CD8-positive, alpha-beta memory T cell (primary cell): Measurements from ENCODE around the gene ASPA. TPM values are rescaled to one million over a fixed set of nuclear protein-coding genes. Genes with fewer than 3 reads are reported as not detected.

Experiments used
- CTCF ChIA-PET: fragments of 350-600 bp; sonication (Branson Sonifier 250); formaldehyde crosslinking; loops from one replicate; lab custom pipeline; 2021; ENCODE audit warnings: antibody characterized with exemption; lab: Charles Lee
- POLR2A ChIA-PET: fragments of 350-600 bp; sonication (Branson Sonifier 250); formaldehyde crosslinking; loops from one replicate; lab custom pipeline; 2021; ENCODE audit warnings: antibody characterized with exemption; lab: Charles Lee
- DNase-seq, 5 donors: peaks; one replicate each; pipeline versions ENCODE4 v3.0.0 to v3.0.0-alpha.2; 2020 to 2022; ENCODE audit warnings: mixed read lengths in 1 of 5
- H3K27ac ChIP-seq: one replicate; pipeline ENCODE4 v1.7.0; 2013; ENCODE audit warnings: low read depth, mild to moderate bottlenecking, low read length, moderate library complexity
- H3K27me3 ChIP-seq: 2 replicates; pipeline ENCODE4 v1.7.0; 2013; ENCODE audit warnings: low read length, mild to moderate bottlenecking; ENCODE audit not compliant: insufficient read depth, poor library complexity, severe bottlenecking
- H3K36me3 ChIP-seq: 2 replicates; pipeline ENCODE4 v1.7.0; 2013; ENCODE audit warnings: mild to moderate bottlenecking, low read length, moderate library complexity; ENCODE audit not compliant: insufficient read depth
- H3K4me1 ChIP-seq: 2 replicates; pipeline ENCODE4 v1.7.0; 2013; ENCODE audit warnings: mild to moderate bottlenecking, low read length, moderate library complexity; ENCODE audit not compliant: insufficient read depth
- H3K4me3 ChIP-seq: 2 replicates; pipeline ENCODE4 v1.7.0; 2013; ENCODE audit warnings: mild to moderate bottlenecking, low read length
- H3K9me3 ChIP-seq: 2 replicates; pipeline ENCODE4 v1.7.0; 2013; ENCODE audit warnings: mild to moderate bottlenecking, low read length
- H3K27ac Mint-ChIP-seq, 8 donors: one replicate each; pipeline ENCODE4 v1.8.0; 2020 to 2021; ENCODE audit warnings: mixed read lengths in 8 of 8, mild to moderate bottlenecking in 6 of 8, inconsistent platforms in 3 of 8, moderate library complexity in 3 of 8
- H3K27me3 Mint-ChIP-seq, 2 donors: one replicate each; pipeline ENCODE4 v1.8.0; 2020 to 2021; ENCODE audit warnings: mixed read lengths in 2 of 2, mild to moderate bottlenecking in 1 of 2, moderate library complexity in 1 of 2
- H3K36me3 Mint-ChIP-seq, 3 donors: one replicate each; pipeline ENCODE4 v1.8.0; 2020 to 2021; ENCODE audit warnings: mixed read lengths in 3 of 3, inconsistent platforms in 1 of 3, mild to moderate bottlenecking in 1 of 3
- H3K4me1 Mint-ChIP-seq, 3 donors: one replicate each; pipeline ENCODE4 v1.8.0; 2020 to 2021; ENCODE audit warnings: mixed read lengths in 3 of 3, inconsistent platforms in 1 of 3, mild to moderate bottlenecking in 1 of 3
- H3K4me3 Mint-ChIP-seq, 7 donors: one replicate each; pipeline ENCODE4 v1.8.0; 2020 to 2021; ENCODE audit warnings: mixed read lengths in 7 of 7, mild to moderate bottlenecking in 6 of 7, moderate library complexity in 4 of 7, inconsistent platforms in 2 of 7
- H3K9me3 Mint-ChIP-seq, 5 donors: one replicate each; pipeline ENCODE4 v1.8.0; 2020 to 2022; ENCODE audit warnings: mixed read lengths in 5 of 5, mild to moderate bottlenecking in 3 of 5, moderate library complexity in 2 of 5, inconsistent platforms in 1 of 5
- polyA plus RNA-seq: library from polyadenylated mRNA; unstranded; fragments of 300-500 nt; fragmentation: Illumina TruSeq; gene quantifications from one replicate; pipeline ENCODE4 v1.2.3, GENCODE V29; 2021
- total RNA-seq, 2 experiments: library from RNA; stranded (reverse); gene quantifications; one replicate each; pipeline ENCODE4 v1.2.3, GENCODE V29; 2021

Gene ASPA
- total and polyA plus RNA-seq, 3 experiments from 2014 or later, result not detected

DNA sequence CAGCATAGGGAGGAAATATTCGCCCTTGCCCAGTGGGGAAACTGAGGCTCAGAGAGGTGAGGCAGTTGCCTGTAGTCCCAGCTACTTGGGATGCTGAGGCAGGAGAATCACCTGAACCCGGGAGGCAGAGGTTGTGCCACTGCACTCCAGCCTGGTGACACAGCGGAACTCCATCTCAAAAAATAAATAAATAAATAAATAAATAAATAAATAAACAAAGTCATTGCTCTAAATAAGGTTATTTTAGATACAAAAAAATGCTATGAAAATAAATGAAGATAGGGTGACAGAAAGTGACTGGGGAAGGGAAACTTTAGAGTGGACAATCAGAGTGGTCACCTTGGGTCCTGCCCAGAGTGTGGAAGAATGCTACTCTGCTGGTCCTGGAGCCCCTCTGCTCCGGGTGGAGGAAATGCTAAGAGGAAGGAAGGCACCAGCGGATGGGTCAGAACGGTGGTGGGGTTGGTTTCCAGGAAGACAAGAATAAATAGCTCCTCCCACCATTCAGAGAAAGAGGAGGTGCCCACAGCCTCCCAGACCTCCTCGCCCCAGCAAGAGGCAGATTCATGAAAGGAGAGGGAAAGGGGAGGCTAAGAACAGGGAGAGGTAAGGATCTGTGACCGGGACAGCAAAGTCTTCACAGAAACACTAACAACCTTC lies 64.2 kb downstream of the ASPA start:
- ChIA-PET CTCF (no interaction called here), POLR2A (no interaction called here)
- no peaks in the 10 kb centered on the region for H3K36me3 ChIP-seq
- H3K27me3 Mint-ChIP-seq, result peaks cover 13 to 17% of the 10 kb centered on the region in 2 donors
- no peak overlapping the region for H3K4me3 ChIP-seq
- H3K4me1 Mint-ChIP-seq, result peaks cover 0 to 8% (median 2%) of the 10 kb centered on the region in 3 donors
- H3K4me1 ChIP-seq, result peaks cover 5% of the 10 kb centered on the region
- H3K27me3 ChIP-seq, result no peaks in the 10 kb centered on the region
- no peak for DNase-seq
- H3K9me3 ChIP-seq, result no peaks in the 10 kb centered on the region
- H3K9me3 Mint-ChIP-seq, result no peaks in the 10 kb centered on the region
- peak overlapping the region in 1 of 8 donors; percentile 78 for H3K27ac Mint-ChIP-seq
- no peak overlapping the region for H3K4me3 Mint-ChIP-seq
- no peaks in the 10 kb centered on the region for H3K36me3 Mint-ChIP-seq
- H3K27ac ChIP-seq, result no peak overlapping the region

DNA sequence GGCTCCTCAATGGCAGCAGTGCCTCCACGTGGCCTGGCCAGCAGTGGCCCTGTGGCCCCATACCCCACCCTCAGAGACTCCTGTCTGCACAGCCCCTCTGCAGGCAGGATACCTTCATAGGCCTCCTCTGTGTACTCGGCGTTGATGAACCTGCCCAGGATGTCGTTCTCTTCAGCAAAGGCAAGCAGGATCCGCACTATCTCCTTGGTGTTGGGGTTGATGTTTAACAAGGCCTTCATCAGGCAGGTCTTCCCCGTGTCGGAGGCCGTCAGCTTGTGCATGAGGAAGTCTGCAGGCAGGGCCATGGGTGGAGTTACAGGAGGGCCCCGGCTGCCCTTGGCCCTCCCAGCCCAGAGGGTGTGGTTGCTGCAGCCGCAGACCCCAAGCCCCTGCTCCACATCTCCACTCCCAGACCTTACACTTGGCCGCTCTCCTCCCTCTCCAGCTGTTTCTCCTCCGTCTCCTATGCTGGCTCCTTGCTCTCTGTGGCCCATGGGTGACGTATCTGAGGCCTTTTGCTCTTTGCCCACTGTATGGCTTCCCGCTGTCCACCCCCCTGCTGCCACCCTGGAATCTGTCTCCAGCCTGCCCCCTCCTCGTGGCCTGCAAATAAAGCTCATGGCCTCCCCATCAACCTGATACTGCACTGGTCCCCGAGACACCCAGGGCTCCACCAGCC lies 66.8 kb downstream of the ASPA start:
- Histone ChIP-seq H3K4me1 (no peaks in the 10 kb centered on the region), H3K27me3 (no peaks in the 10 kb centered on the region), H3K27ac (no peak overlapping the region), H3K4me3 (no peak overlapping the region), H3K9me3 (no peaks in the 10 kb centered on the region), H3K36me3 (no peaks in the 10 kb centered on the region)
- DNase-seq, result peak in 1 of 5 donors; percentile 21
- Mint-ChIP-seq H3K4me3 (no peak overlapping the region), H3K27me3 (peaks cover 10 to 13% of the 10 kb centered on the region in 2 donors), H3K27ac (no peak overlapping the region), H3K9me3 (no peaks in the 10 kb centered on the region), H3K36me3 (no peaks in the 10 kb centered on the region), H3K4me1 (peaks cover 0 to 3% (median 0%) of the 10 kb centered on the region in 3 donors)
- POLR2A ChIA-PET, result no interaction called here
- CTCF ChIA-PET, result no interaction called here

DNA sequence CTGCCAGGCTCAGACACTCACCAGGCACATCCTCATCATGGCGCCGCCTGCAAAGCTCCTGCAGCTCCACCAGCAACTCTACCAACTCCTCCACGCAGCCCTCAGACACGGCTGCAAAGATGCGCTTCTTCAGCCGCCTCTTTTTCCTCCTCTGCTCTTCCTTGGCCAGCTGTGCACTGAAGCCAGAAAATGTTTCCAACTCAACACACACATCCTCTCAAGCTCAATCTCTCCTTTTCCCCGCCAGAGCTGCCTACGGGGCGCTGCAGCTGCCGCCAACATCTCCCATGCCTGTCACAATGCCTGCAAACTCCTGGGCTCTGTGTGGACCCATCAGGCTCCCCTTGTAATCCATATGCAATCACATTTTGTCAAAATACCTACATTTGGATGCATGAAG lies 67.7 kb downstream of the ASPA start:
- CTCF ChIA-PET, result no interaction called here

DNA sequence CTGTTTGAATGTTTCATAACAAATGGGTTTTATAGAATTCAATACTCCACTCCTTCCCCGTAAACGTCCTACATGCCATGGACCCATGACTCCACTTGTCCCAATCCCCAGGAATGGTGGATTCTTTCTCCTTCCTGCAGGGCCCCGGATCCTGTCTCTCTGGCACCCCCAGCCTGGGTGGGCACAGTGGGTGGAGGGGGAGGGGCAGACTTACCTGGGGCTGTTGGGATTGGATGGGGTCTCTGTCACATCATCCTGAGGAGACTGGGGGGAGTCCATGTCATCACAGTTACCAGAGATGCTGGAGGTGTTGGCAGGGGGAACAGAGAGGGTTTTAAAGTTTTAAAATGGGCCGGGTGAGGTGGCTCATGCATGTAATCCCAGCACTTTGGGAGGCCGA lies 68.6 kb downstream of the ASPA start:
- Mint-ChIP-seq H3K27me3 (peaks cover 10 to 13% of the 10 kb centered on the region in 2 donors), H3K4me3 (no peak overlapping the region), H3K4me1 (peaks cover 0 to 3% (median 0%) of the 10 kb centered on the region in 3 donors), H3K9me3 (no peaks in the 10 kb centered on the region), H3K27ac (no peak overlapping the region), H3K36me3 (no peaks in the 10 kb centered on the region)
- H3K27ac ChIP-seq, result no peak overlapping the region
- no peaks in the 10 kb centered on the region for H3K36me3 ChIP-seq
- POLR2A ChIA-PET, result no interaction called here
- no peak for DNase-seq
- no peaks in the 10 kb centered on the region for H3K4me1 ChIP-seq
- CTCF ChIA-PET, result no interaction called here
- H3K27me3 ChIP-seq, result no peaks in the 10 kb centered on the region
- no peaks in the 10 kb centered on the region for H3K9me3 ChIP-seq
- H3K4me3 ChIP-seq, result no peak overlapping the region

More for the DNA sequence above, 67.7 kb downstream of the ASPA start:
- peaks cover 0 to 3% (median 0%) of the 10 kb centered on the region in 3 donors for H3K4me1 Mint-ChIP-seq
- DNase-seq, result peak in 1 of 5 donors; percentile 9
- no peak overlapping the region for H3K4me3 Mint-ChIP-seq
- no peaks in the 10 kb centered on the region for H3K9me3 Mint-ChIP-seq
- H3K27me3 Mint-ChIP-seq, result peaks cover 10 to 13% of the 10 kb centered on the region in 2 donors
- H3K9me3 ChIP-seq, result no peaks in the 10 kb centered on the region
- H3K27ac ChIP-seq, result no peak overlapping the region
- H3K27me3 ChIP-seq, result no peaks in the 10 kb centered on the region
- no peaks in the 10 kb centered on the region for H3K4me1 ChIP-seq
- POLR2A ChIA-PET, result no interaction called here
- no peaks in the 10 kb centered on the region for H3K36me3 ChIP-seq
- H3K27ac Mint-ChIP-seq, result no peak overlapping the region
- no peaks in the 10 kb centered on the region for H3K36me3 Mint-ChIP-seq
- no peak overlapping the region for H3K4me3 ChIP-seq

DNA sequence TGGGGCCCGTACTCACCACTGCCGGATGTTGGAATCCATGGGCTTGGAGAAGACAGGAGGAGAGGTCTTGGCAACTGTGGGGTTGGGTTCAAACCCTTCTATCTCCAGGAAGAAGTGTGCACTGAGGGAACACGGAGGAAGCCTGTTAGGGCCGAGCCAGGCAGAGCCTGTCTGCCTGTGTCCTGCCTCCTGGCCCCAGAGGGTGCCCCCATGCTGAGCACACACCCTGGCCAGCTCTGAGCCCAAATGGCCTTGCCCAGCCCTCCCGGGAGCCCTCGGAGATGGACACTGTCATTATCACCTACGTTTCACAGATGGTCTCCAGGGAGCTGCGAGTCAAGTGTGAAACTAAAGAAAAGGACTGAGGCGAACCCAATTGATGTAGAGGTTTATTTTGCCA lies 69.4 kb downstream of the ASPA start:
- CTCF ChIA-PET, result no interaction called here
- no peaks in the 10 kb centered on the region for H3K9me3 Mint-ChIP-seq
- H3K27ac Mint-ChIP-seq, result no peak overlapping the region
- Histone ChIP-seq H3K4me1 (no peaks in the 10 kb centered on the region), H3K9me3 (no peaks in the 10 kb centered on the region), H3K27ac (no peak overlapping the region), H3K4me3 (no peak overlapping the region), H3K36me3 (no peaks in the 10 kb centered on the region), H3K27me3 (no peaks in the 10 kb centered on the region)
- POLR2A ChIA-PET, result no interaction called here
- H3K4me1 Mint-ChIP-seq, result peaks cover 0 to under 1% (median 0%) of the 10 kb centered on the region in 3 donors
- H3K27me3 Mint-ChIP-seq, result peaks cover 10 to 13% of the 10 kb centered on the region in 2 donors
- peak in 1 of 5 donors; percentile 35 for DNase-seq
- no peaks in the 10 kb centered on the region for H3K36me3 Mint-ChIP-seq
- no peak overlapping the region for H3K4me3 Mint-ChIP-seq

DNA sequence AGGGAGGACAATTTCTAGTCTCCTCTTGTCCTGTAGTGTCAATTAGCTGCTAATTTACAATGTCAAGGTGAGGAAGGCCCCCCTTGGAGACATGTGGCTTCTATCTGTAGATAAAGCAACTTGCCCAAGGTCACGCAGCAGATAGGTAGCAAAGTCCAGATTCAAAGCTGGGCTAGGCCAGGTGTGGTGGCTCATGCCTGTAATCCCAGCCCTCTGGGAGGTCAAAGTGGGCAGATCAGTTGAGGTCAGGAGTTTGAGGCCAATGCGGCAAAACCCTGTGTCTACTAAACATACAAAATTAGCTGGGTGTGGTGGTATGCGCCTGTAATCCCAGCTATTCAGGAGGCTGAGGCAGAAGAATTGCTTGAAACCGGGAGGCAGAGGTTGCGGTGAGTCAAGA lies 70.7 kb downstream of the ASPA start:
- H3K27ac ChIP-seq, result no peak overlapping the region
- H3K27ac Mint-ChIP-seq, result no peak overlapping the region
- no peaks in the 10 kb centered on the region for H3K4me1 Mint-ChIP-seq
- CTCF ChIA-PET, result no interaction called here
- POLR2A ChIA-PET, result no interaction called here
- no peaks in the 10 kb centered on the region for H3K36me3 ChIP-seq
- no peaks in the 10 kb centered on the region for H3K4me1 ChIP-seq
- H3K36me3 Mint-ChIP-seq, result no peaks in the 10 kb centered on the region
- peaks cover 4 to 13% of the 10 kb centered on the region in 2 donors for H3K27me3 Mint-ChIP-seq
- H3K9me3 Mint-ChIP-seq, result no peaks in the 10 kb centered on the region
- no peak for DNase-seq
- H3K4me3 ChIP-seq, result no peak overlapping the region
- H3K4me3 Mint-ChIP-seq, result no peak overlapping the region
- no peaks in the 10 kb centered on the region for H3K9me3 ChIP-seq
- H3K27me3 ChIP-seq, result no peaks in the 10 kb centered on the region

DNA sequence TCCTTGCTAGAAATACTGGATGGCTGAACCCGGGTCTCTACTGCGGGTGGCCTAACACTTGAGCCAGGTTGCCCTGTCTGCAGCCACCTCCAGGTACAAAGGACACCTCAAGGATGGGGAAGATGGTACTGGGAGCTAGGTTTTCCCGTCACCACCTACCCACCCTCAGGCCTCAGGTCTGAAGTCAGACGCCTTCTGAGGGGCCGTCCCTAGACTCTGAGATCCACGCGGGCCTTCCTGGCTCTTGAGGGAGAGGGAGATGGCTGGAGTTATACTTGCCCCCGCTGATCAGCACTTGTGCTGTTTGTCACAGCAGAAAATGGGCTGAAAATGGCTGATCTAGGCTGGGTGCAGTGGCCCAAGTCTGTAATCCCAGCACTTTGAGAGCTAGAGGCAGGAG lies 71.2 kb downstream of the ASPA start:
- Mint-ChIP-seq H3K36me3 (no peaks in the 10 kb centered on the region), H3K27me3 (peaks cover 4 to 13% of the 10 kb centered on the region in 2 donors), H3K27ac (no peak overlapping the region), H3K4me3 (no peak overlapping the region), H3K9me3 (no peaks in the 10 kb centered on the region), H3K4me1 (no peaks in the 10 kb centered on the region)
- peak in 1 of 5 donors; percentile 4 for DNase-seq
- H3K27me3 ChIP-seq, result no peaks in the 10 kb centered on the region
- H3K27ac ChIP-seq, result no peak overlapping the region
- no peaks in the 10 kb centered on the region for H3K36me3 ChIP-seq
- ChIA-PET CTCF (no interaction called here), POLR2A (no interaction called here)
- no peak overlapping the region for H3K4me3 ChIP-seq
- no peaks in the 10 kb centered on the region for H3K9me3 ChIP-seq
- no peaks in the 10 kb centered on the region for H3K4me1 ChIP-seq

DNA sequence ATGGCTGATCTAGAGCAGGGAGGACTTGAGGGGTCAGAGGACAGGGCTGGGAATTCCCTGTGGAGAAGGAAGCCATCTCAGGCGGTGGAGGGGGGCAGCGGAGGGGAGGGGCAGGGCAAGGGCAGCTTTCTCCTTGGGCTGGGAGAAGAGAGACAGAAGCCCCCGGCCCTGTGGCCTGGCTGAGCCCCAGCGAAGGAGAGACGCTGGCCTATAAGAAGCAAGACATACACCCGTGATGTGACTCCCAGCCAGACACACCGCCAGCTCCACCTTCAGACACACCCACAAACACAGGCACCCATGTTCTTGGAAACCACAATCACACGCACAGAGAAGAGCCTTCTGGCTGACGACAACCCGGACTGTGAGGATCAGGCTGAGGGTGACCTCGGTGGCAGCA lies 71.8 kb downstream of the ASPA start:
- H3K4me1 Mint-ChIP-seq, result no peaks in the 10 kb centered on the region
- H3K36me3 ChIP-seq, result no peaks in the 10 kb centered on the region
- H3K4me3 Mint-ChIP-seq, result no peak overlapping the region
- H3K27me3 Mint-ChIP-seq, result peaks cover 4 to 6% of the 10 kb centered on the region in 2 donors
- DNase-seq, result no peak
- H3K9me3 Mint-ChIP-seq, result no peaks in the 10 kb centered on the region
- H3K4me3 ChIP-seq, result no peak overlapping the region
- H3K9me3 ChIP-seq, result no peaks in the 10 kb centered on the region
- no peaks in the 10 kb centered on the region for H3K27me3 ChIP-seq
- no peaks in the 10 kb centered on the region for H3K36me3 Mint-ChIP-seq
- no peak overlapping the region for H3K27ac ChIP-seq
- ChIA-PET POLR2A (no interaction called here), CTCF (no interaction called here)
- no peaks in the 10 kb centered on the region for H3K4me1 ChIP-seq
- H3K27ac Mint-ChIP-seq, result no peak overlapping the region
